GM18520 (cell line): ENCODE data around the gene KCND3.

Source experiments
- ATAC-seq: cut with Tn5 transposase; IDR thresholded peaks from one replicate; pipeline ENCODE4 v1.9.1; 2021; ENCODE audit not compliant: unreplicated experiment

KCND3 gene

DNA sequence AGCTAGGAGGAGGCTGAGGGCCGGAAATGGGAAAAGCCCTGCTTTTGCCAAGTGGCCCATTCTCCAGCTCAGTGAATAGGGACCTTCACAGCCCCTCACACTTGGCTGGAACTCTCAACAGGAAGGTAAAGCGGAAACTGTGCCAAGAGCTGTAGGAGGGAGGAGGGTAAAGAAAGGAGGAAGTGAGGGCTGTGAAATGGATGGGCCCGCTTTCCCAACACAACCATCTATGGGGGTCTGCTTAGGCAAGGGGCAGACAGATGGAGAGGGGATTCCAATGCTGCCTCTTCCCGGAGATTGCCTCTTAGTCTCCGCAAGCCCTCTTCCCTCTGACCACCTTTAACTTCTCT, 255.5 kb downstream of the KCND3 start:
- no peak for ATAC-seq

DNA sequence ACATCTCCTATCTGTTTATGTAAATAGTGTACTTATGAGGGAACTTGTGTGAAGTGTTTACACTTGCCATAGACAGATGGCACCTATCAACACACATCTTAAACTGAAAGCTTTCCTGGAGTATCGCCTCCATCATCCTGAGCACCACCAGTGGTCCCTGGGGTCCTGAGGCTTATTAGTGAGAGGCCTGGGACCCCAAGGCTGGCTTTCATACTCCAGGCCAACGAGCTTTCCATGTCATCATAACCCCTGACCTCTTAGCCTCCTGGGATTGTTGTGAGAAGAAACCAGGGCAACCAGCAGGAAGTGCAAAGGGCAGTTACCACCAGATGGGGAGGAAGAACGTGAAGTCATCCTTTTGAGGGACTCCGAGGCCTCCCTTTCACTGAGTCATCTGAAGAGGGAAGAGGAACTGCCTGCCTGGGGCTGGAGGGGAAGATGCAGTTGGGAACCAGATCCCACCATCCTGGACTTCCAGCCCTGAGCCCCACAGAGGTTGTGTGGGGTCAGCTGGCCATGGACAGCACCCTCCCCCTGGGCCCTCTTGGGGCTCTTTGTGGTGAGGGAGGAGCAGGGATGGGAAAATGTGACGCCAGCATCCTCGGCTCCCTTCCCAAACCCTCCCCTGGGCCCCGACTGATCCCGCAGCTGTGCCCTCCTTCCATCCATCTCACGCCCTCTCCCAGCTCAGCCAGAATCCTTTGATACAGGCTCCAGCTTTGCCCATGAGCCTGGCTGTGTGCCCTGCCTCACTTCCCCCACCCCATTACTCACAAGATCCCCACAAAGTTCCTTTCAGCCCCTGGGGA, 256.1 kb downstream of the KCND3 start:
- no peak for ATAC-seq

DNA sequence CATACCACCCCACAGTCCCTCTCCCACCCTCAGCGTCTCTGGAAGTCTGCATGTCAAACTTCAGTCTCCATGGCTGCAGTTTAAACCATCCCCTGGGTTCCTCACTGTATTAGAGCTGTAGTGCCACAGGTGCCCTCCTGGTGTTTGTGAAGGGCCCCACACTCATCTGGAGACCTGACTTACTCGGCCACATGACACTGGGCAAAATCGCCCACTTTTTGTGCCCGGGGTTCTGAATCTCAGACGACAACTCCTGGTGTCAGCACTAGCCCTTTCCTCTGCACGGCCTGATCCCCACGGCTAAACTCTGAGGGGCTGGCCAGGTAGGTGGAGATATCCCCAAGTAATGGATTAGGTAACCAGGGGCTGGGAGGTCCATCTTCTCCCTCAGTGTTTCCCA, 256.8 kb downstream of the KCND3 start:
- ATAC-seq, result no peak

DNA sequence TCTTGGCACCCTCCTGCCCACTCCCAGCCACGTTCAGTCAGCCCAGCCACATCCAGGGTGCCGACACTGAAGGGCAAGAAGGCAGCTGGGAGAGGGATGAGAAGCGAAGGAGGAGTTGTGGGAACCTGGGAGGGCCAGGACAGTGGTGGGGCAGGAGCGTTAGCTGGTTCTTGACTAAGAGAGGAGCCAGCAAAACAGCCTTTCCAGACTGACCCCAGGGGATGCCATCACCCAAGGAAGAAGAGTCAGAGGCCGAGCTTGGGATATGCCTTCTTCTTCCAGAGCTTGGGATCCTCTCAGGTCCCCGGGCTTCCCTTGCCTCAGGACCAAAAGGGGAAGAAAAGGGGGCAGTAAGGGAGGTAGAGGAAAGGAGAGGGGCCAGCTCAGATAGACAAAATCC, 257.5 kb downstream of the KCND3 start:
- ATAC-seq, result no peak

DNA sequence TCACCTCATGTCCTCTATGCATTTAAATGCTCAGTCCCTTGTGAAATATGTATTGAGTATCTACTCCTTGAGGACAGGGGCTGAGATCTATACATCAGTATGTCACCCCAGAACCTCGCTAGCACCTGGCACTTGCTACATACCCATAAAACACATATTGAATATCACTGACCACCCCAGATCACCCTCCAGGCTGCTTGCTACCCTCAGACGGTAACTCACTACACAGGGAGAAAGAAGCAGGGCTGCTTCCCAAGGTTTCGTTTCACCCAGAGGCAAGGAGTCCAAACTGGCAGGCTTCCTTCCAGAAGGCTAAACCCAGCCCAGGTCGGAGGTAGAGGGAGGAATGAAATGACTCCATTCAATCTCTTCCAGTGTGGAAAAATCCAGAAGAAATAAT, 258.8 kb downstream of the KCND3 start:
- no peak for ATAC-seq

DNA sequence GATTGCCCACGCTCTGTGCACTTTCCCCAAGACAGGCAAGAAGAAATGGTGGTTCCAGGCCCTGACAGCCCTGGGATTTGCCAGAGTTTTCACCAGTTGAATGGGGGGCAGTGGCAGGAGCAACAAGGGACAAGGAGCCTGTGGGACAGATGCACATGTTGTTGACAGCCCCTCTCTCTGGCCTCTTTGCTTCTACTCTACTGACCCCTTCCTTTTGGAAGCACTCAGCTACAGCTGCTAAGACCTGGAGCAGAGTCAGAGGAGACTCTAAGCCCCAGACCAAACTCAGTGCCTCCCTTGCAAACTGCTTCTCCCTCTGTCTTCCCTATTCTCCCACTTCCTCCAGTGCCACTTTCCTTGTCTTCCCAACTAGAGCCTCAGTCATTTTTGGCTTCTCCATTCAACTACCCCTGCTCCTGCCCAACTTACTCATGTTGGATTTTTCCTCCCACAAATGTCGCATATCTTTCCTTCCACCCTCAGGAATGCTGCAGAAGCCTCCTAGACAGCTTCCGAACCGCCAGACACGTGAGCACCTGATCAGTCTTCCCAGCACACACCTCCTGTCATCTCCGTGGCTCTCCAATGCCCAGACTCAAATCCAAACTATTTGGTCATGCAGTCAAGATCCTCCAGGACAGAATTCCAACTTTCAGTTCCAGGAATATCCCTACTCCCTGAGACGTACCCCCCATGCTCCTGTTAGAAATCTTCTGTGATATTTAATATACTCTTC, 259.4 kb downstream of the KCND3 start:
- no peak for ATAC-seq

DNA sequence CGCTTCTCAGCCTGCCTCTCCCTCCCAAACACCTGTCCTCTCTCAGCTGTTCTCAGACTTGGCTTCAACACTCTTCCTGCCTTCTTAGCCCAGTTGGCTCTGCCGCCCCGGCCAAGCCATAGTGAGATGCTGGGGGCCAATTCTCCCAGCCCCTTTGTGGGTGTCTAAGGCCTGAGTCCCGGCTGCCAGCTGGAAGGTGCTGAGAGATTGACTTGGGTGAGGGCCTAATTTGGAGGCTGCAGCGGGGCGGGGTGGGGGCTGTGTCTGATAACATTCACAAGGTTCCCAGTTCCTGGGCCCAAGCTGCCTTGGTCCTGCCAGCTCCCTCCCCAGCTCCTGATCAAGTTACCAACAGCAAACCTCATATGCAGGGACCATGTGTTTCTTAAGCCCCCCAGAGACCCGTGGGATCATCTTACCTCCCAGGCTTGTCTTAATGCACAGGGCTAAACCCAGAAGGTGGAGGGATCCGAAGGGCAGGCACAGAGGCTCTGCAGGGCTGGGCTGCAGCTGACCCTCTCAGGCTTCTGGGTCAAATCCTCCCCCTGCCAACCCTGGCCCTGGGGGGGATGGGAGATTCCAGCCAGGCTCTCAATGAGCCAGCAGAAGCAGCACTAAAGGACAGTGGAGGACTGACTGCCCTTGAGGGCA, 260.1 kb downstream of the KCND3 start:
- ATAC-seq, result no peak

DNA sequence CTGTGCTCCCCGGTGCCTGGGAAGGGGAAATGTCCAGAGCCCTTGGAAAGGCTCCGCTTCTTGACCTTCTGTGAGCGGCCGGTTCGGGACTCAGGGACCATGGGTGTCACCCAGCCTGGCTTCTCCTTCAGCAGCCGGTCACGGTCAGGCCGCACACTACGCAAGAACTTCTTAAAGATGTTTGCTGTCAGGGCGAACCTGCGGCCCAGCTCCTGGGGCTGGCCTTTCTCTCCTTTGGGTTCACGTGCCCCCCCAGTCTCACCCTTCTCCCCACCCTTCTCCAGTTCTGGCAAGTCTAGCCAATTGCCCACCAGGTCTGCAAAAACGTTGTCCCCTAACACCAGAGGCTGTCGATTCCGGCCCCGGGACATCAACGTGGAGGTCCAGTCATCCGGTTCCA, 262.4 kb downstream of the KCND3 start:
- no peak for ATAC-seq

DNA sequence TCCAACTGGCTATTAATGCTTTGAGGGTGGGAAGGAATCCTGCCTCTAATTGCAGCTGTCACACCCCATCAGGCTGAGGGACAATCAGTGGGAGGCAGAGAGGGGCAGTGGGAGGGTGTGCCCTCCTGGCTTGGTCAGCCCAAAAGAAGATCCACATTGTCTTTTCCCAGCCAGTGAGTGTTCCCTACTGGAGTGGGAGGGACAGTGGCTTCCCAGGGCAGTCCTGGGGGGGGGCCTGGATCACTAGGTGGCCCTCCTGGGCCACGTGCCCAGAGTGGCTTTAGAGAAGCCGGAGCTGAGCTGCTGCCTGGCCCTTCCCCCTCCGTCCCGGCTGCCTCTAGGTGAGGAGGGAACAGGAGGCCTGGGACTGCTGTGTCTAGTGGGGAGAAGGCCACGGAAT, 264.3 kb downstream of the KCND3 start:
- ATAC-seq, result no peak

DNA sequence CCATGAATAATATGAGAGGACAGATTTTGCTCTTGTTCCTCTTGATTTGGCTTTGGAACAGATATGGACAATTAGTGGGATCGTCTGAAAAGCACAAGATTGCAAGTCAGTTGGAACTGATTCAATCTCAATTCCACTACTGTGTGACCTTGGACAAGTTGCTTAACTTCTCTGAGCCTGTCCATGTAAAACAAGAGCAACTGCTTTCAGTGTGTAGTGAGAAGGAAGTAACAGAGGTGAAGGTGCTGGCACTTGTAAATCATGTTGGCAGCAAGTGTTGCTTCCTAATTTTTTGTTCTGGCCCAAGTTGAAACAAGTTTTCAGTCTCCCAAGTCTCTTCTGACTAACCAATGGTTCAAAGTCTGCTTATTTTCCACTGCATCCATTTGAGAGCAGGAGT, 265.6 kb downstream of the KCND3 start:
- ATAC-seq, result no peak

DNA sequence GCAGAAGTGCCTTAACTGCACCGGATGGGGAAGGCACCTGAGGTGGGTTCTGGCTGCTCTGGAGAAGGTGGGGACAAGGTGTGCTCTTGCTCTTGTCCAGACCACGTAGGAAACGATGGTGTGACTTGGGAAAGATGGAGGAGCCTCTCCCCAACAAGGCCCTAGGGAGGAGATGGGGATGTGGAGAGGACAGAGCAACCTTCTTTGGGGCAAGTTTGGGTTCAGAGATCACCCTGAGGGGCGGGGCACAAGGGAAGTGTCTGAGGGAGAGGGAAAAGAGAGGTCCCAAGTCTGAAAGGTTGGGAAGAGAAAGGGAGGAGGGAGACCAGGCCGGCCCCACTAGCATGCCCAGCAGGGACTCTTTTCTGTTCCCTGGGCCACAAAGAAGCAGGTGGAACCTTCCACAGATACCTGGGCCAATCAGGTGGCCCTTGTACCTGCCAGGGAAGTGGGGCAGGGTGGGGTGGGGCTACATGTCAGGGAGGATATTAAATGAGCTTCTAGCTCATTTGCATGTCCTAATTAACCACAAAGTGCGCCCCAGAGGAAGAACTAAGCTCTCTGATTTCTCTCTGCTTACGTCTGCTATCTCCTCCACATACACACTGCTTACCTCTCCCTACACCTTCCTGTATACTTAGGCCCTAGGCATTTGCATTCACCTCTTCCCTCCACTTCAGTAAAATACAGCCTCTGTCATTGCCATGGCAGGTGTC, 266.2 kb downstream of the KCND3 start:
- no peak for ATAC-seq

DNA sequence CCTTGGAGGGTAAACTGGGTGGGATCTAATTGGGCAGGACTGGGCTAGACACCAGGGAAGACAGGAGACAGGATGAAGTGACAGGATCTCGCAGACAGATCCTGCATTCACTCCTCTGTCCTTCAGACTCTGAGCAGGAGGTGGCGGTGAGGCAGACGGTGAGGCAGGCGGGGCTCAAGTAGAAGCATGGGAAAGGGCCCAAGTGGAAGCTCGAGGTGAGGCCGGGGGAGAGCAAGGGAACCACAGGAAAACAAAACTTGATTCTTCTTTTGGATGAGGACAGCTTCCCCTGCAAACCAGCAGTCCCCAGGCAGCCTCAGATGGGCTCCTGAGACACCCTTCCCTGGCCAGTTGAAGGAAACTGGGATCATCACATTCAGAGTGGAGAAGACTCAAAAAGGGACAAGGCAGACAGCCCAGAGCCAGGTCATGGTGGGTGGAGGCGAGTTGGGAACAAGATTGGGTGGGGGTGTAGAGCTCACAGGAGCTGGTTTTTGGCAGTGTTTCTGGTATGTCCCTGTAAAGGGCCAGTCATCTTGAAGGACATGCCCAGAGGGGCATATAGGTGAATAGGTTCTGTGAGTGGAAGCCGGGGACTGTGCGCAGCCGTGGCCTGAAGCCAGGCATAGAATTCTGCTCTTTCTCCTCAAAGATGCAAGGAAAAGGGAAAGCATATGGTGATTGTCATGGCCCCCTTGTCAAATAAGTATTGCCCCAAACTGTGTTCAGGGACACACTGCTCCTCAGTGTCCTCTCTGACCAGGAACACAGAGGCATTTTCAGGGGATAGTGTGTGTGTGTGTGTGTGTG, 268.3 kb downstream of the KCND3 start:
- ATAC-seq, result no peak
